RPMI8226 (cell line): ENCODE measurements around the gene MEOX2.

Experiments
- DNase-seq: peaks from one replicate; pipeline ENCODE4 v3.0.0-alpha.2; 2015

MEOX2 gene

DNA sequence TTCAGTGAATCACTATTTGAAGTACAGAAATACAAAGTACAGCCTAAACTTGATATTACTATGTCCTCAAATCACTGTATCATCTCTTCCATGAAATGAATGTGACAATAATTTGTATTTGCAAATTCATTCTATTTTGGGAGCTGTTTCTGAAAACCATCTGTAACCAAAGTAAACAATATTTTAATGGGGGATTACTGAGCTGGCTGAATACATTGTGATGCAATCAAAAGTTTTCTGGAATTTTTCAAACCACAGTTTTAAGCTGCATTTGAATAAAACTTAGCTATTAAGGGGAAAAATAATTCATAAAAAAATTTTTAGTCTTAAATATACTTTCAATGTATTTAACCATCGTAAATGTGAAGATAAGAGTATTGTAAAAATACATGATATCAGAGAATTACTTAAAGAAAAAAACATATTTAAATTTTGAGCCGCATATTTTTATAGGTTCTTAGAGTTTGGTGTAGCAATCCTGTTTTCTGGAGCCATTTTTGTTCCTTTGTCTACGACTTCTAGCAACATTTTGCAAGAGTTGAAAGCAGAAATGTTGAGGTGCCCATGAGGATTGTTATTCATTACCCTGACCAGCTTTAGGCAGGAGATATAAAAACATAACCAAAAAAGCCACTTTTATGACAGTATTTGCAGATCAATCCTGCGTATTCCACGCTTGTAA lies 78.8 kb downstream of the MEOX2 start:
- no peak for DNase-seq

DNA sequence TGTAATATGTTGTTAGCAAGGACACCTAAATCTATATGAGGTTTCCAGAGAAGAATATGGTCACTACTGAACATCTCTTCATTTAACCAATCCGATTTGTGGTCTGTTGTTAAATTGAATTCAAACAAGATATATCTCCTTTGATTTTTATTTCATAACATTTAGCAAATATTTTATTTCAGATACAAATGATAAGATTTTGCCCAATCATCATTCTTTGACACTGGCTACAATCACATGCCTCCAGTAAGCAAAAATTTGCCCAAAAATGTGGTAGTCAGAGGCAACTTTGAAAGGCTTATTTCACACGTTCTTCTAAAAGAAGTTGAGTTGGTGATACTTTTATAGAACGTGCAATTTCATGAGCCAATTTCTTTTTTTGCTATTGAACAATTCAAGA lies 79.9 kb downstream of the MEOX2 start:
- no peak for DNase-seq

DNA sequence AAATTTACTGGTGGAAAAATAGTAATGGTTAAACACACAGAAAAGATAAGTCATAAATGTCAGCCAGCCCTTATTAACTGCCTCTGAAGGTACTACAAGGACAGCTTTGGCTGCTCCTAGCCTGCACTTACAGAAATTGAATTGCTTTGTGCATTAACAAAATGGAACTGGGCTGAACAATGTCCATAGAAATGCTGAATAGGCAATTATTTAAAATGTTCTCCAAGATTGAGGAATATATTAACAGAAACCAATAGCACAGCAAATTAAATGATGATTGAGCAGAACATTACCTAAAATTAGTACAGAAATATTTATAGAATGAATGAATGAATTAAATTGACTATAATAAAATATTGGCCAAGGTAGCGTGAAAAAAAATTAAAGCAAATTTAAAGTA lies 82.3 kb downstream of the MEOX2 start:
- DNase-seq = no peak

DNA sequence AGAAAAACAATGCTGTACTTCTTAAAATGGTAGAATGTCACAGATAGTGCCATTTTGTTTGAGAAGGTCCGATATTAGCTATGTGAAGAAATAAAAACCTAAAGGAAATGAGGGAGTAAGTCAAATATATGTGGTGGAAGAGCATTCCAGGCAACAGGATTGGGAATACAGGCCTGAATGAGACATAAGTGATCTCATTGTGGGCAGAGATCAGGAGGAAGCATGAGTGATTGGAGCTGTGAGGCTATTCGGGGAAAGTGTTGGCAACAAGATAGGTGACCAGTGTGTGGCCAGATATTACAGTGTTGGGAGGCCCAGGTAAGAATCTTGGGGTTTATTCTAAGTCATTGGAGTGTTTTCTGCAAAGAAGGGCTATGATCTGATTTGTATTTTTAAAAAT lies 83.4 kb downstream of the MEOX2 start:
- no peak for DNase-seq

DNA sequence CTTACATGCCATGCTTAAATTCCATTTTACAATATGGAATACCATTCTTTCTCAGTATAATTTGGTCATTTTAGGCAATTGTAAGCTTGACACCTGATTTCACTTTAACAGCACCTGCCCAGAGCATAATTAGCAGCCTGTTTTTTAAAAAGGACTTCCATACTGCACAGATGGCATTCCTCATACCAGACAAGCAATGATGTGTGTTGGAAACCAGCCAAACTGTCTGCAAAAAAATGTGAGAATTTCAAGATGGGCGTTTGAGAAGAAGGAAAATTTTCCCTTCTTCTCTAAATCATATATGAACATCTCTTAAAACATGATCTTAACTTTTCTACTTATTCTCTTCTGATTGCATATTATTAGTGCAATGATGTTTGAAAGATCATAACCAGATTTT lies 84.2 kb downstream of the MEOX2 start:
- peak; percentile 34 for DNase-seq

DNA sequence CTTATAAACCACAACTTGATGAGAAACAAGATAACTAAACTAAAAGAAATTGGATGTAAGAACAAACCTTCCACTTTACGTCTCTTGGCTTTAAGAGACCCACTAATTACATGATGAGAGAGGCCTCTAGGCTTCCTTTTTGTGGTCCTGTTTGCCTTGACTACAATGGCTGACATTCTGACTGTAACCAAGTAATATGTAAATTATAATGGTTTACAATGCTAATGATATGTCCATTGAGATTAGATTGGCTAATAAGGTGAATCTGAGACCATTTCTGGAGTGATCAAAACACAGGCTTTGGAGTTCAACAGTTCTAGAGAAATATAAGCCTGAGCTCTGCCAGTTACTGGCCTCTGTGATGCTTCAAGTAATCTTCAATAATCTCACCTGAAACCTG lies 85.3 kb downstream of the MEOX2 start:
- no peak for DNase-seq

DNA sequence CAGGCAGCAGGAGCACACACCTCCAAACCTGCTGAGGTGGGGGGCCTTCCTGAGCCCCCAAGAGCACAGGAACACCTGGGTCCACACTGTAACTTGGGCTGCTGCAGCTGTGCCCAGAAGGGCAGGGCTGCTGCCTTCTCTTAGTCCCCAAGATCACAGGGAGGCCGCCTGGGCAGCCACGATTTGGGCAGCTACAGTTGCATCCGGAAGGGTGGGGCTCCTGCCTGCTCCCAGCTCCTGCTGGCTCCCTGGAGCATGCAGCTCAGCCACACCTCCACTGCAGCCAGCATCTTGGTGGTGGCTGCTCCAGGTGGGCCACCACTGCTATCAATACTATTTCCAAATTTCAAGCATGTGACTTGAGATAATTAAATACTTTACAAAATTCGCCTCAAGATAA lies 86.2 kb downstream of the MEOX2 start:
- no peak for DNase-seq

DNA sequence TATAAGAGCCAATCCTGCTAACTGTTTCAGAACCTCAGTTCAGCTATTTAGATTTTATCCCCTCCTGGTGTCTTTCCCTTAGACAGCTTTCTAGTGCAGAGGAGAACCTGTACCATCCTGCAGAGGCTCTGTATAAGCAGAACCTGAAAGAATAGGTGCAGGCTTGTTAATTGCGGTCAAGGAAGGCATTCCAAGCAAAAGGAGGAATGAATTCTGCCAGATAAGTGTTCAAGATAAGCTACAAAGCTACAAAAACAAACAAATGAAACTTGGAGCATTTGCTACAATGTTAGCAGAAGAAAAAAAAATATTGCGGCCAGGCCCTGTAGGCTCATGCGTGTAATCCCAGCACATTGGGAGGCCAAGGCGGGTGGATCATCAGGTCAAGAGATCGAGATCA lies 92.0 kb downstream of the MEOX2 start:
- DNase-seq = no peak

DNA sequence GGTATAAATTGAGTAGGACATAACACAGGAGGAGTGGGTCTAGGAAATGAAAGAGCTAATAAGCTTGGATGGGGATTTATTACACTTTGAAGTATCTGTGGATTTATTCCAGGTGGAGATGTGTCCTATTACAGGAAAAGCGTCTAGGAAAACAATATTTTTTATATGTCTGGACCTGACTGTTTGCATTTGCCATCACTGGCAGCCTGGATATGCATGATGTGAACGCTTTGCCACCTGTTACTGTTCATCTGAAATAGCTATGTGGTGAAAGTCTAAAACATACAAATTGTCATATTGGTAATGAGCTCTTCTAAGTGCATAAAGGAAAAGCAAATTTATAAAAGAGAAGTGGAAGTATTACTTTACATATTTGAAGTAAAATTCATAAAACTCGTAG lies 93.1 kb downstream of the MEOX2 start:
- no peak for DNase-seq

DNA sequence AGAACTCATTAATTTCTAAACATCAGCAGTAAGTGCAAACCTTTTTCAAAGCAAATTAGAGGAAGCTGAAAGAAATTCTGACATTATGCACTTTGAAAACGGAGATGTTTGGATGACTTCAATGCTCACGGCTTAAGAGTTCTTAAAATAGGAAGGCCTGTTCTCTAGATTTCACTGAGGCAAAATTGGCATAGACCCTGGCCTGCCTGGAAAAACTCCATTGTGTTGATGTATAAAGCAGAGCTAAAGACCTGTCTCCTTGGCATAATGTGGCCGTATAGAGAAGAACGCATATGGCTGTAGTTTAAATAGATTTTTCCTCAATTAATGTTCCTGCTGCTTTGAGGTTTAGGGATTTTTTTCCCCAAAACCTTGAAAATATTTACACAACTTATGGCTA lies 100.2 kb downstream of the MEOX2 start:
- no peak for DNase-seq

DNA sequence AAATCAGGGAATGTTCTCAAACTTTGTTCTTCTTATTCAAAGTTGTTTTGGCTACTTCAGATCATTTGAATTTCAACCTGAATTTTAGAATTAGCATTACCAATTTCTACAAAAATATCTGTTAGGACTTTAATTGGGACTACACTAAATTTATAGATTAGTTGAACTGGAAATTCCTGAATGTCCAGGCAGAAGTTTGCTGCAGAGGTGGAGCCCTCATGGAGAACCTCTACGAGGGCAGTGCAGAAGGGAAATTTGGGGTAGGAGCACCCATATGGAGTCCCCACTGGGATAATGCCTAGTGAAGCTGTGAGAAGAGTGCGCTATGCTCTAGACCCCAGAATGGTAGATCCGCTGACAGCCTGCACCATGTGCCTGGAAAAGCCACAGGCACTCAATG lies 101.9 kb downstream of the MEOX2 start:
- DNase-seq = no peak

DNA sequence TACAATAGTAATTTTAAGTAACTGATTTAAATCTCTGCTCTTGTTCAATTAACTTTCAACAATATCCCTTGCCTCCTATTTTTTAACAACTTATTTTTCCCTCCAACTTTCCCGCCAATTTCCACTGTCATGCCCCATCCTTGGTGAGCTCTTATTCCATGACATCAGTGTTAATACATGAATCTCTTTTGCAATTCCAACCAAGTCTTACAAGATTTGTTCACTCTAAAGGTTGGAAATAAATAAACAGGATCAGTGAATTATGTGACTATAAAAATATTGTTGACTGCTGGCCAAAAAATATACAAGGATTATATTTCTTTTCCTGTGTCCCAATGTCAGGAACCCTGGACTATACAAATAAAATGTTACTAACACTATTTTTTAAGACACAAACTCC lies 103.7 kb downstream of the MEOX2 start:
- DNase-seq = no peak

DNA sequence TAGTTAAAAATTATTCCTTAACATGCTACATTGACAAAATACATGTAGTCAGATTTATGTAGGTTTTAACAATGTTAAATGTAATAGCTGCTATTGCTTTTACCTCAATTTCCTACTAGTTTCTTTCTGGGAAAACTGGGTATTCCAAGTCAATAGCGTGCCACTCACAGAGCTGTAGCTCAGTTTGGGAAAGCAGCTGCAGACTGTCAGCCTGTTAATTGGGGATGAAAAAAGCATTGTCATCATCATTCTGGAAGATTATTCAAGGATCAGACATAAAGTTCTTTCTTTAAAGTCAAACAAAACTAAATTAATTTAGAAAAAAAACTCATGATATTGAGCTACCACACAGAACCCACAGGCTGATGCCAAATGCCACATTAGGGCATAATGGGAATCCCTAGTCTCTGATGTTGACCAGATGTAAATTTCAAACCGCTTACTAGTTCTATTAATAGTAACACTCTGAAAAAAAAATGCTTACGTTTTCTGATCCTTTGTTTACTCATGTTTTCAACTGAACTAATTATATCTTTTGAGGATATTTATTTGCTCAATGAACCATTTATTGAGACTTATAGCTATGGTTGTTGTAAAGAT lies 105.0 kb downstream of the MEOX2 start:
- DNase-seq = peak; percentile 30

DNA sequence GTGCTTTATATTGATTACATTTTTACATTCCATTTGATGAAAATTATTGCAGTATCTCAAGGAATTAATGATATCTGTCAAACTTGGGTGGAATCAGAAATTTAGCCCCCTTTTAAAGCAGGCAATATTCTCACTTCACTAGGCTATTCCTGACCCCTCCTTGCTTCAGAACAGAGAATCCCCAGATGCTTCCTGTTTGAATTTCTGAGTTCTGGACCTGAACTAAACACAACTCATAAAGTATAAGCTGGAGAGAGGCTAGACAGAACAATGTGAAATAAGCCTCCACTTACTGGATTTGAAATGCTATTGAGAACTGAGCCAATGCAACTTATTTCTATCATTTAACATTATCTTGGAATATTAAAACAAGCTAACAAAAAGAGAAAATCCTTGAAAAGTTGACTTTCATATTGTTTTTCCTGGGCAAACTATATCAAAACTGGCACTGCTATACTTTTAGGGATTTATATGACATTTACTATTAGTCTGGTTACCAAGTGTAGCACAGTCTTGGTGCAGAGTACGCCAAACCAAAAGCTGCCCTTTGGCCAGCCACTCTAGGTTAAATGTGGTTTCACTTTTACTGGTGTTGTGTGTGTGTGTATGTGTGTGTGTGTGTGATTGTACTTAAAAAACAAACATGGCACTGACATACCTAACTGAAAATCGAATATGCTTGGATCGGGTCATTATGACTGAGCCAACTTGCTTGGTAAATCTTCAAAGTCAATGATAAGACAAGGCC lies 105.7 kb downstream of the MEOX2 start:
- DNase-seq = peak; percentile 11

DNA sequence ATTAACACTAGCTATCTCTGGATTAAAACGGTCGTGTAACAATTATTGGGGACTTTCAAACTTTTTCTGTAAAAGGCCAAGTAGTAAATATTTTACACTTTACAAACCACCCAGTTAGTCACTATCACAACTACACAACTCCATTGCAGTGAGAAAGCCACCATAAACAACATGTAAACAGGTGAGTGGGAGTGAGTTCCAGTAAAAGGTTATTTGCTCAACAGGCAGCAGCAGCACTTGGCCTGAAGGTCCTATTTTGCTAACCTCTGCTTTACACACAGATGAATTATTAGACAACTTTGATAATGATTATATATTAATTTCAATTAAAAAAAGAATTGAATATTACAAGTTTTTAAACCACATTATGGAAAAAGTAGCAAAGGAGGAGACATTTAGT lies 108.9 kb downstream of the MEOX2 start:
- DNase-seq = no peak

DNA sequence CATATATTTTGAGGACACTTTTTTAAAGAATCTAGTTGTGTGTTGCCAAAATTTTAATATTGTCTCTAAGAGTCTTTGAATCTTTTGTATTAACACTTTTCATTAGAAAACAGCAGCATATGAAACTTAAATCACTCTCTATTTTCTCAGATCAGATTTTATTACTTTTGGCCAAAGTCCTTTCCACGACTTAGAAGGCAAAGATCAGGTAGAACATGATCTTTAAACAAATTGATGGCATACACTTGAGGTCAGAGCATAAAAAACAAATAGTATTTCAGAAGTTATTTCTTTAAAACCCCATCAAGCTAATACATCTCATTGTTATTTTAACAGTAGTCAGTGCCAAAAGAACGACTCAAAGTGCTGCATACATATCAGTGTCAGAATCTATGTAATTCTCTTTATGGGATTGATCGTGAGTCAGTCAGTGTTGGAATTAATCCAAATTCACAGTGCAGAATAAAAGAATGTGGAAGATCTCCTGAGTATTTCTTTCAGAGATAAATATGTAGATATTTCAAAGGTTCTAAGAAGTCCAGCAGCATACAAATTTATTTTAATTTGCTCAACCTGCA lies 115.1 kb downstream of the MEOX2 start:
- DNase-seq = no peak

DNA sequence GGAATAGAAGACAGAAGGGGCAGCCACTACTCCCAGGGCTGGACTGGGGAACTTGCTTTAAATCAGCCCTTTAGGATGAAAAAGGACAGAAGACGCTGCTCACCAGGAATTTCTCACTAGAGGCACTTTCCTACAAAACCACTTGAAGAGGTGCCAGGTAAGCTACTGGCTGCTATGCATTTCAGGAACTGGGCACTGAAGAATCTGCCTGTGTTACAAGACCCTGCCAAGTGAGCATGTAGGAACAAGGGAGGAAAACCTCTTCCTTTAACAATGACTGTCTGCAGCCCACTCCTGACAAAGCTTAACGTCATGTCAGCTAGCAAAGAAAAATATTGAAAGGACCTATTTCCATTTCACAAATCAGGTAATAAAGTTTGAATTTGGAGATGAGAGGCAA lies 118.8 kb downstream of the MEOX2 start:
- DNase-seq = no peak

DNA sequence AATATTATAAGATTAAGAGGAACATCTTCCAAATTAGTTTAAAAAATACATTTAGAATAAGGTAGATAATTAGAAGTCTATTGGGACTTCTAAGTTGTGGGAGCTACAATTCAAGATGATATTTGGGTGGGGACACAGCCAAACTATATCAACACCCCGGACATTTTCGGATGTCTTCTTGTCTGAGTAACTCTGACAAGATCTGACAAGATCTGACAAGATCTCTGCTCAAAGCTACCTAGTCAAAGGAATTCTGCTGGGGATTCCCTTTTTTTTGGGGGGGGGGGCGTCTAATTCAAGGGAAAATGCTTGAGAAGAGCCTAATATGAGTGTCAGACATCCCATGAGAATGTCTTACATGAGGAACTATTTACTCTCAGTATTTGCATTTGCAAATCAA lies 119.4 kb downstream of the MEOX2 start:
- no peak for DNase-seq

DNA sequence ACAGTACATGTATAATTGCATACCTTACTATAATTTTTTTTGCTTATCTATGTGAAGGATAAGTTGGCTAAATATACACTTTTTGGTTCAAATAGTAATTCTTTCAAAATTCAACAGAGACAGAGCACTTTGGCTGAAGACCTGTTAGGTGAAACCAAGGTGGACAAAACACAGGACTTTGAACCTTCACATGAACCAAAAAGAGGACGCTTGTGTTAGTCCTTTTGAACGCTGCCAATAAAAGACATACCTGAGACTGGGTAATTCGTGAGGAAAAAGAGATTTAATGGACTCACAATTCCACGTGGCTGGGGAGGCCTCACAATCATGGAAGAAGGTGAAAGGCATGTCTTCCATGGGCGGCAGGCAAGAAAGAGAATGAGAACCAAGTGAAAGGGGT lies 120.0 kb downstream of the MEOX2 start:
- no peak for DNase-seq

DNA sequence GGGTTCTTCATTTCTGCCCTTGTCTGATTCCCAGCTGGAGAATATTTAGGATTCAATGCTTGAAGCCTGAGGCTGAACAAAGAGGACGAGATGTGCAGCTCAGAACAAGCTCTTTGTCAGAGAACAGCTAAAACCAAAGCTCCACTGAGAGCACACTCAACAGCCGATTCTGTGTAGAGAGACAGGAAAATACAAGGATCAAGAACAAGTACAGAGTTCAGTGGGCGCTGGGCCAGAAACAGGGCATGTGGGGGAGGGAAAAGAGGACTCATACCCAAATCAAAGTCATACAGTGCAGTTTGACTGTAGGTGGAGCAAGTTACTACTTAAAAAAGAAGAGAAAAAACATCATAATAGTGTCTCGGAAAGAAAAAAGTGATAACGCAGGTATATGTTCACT lies 124.6 kb downstream of the MEOX2 start, which contains the start of gene AGMO:
Gene AGMO, minus strand, starts transcription at position 181 of the 400 bp plus-strand sequence.
- peak; percentile 40 for DNase-seq
